ENCODE measurements around the gene BIRC5. TPM values are rescaled to one million over a fixed set of nuclear protein-coding genes. Genes with fewer than 3 reads are reported as not detected.

Gene BIRC5
- total RNA-seq, 1 experiment from 2014 or later: 140 TPM

DNA sequence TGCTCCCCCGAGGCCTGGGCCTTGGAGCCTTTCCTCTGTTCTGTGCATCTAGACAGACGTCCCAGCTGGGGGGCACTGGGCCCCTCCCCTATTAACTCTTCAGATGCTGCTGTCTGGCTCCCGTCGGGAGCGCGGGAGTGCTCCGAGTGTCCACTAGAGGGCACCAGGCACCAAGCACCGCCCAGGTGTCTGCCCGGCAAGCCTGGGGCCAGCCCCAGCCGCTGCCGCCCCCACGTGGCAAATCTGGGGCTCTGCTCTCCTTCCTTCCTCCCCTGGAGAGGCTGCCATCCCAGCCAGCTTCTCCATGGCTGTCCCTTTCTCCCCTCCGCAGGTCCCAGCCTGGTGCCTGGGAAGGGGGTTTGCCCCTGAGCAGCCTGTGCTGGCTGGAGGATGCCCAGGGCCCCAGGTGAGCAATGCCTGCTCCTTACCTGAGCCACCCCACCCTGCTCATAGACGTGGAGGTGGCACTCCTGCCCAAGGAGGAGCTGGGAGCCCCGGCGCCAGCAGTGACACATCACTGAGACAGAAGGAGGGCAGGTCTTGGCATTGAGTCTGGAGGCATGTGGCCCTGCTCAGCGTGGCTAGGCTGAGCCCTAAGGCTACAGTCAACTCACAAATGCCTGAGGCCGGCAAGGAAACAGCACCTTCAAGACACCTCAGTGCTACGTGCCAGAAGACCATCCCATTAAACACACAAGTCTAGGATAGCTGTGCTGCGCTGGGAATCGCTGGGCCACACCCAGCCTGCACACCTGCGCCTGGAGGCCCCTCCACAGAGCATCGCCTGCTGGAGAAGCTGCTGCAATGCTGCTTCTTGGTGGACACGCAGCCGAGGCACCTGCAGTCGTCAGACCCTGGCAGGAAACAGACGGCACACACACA lies 37.1 kb downstream of the BIRC5 start (continued):
- TF ChIP-seq, protein P1, sequence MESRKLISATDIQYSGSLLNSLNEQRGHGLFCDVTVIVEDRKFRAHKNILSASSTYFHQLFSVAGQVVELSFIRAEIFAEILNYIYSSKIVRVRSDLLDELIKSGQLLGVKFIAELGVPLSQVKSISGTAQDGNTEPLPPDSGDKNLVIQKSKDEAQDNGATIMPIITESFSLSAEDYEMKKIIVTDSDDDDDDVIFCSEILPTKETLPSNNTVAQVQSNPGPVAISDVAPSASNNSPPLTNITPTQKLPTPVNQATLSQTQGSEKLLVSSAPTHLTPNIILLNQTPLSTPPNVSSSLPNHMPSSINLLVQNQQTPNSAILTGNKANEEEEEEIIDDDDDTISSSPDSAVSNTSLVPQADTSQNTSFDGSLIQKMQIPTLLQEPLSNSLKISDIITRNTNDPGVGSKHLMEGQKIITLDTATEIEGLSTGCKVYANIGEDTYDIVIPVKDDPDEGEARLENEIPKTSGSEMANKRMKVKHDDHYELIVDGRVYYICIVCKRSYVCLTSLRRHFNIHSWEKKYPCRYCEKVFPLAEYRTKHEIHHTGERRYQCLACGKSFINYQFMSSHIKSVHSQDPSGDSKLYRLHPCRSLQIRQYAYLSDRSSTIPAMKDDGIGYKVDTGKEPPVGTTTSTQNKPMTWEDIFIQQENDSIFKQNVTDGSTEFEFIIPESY (IDR thresholded peaks at IDR 0.05; ENCODE audit: extremely low read depth, insufficient replicate concordance, low read length): no peak

DNA sequence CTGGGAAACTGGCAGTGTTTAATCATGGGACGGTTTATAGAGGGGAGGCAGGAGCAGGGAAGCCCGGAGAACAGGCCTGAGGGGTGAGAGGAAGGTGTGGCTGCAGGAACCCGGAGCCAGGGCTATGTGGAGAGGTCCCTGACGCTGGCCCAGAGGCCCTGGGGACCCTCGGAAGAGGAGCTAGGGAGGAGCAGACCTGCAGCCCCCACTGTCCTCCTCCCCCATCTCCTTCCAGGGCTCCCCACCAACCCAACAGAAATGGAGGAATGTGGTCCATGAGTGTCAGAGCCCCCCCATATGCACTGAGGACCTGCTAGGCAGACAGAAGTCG lies 37.7 kb downstream of the BIRC5 start:
- H3K9ac ChIP-seq (ENCODE audit: low read length): no peak overlapping the region
- ChIA-PET RAD21 (ENCODE audit: low non-redundant PET in 1 of 2, low total read pairs in 2 of 2, uncharacterized antibody in 2 of 2, unreplicated experiment in 2 of 2) (interaction anchor here (0.6 to 2.3 kb wide), 11 partner anchors 63 to 232 kb away, joined by 3 to 12 read pairs (median 5); partner anchors contain the start of gene TMC8 (in 1 of the 2)), CTCF (interaction anchor here (0.6 to 3.0 kb wide), 38 partner anchors 7 to 709 kb away, joined by 3 to 61 read pairs (median 6); partner anchors contain the start of gene TMC8), POLR2A (interaction anchor here (0.6 to 1.3 kb wide), 5 partner anchors 25 to 167 kb away, joined by 3 to 6 read pairs (median 3); partner anchors contain the start of genes AFMID and TK1)
- TF ChIP-seq ZFX (IDR thresholded peaks at IDR 0.05) (no peak), SRF (IDR thresholded peaks at IDR 0.05; ENCODE audit: low read depth) (no peak), SP1 (IDR thresholded peaks at IDR 0.05; ENCODE audit: low read depth) (no peak)
- no peaks in the 10 kb centered on the region for H3K9me3 ChIP-seq (ENCODE audit: control insufficient read depth in 1 of 2, insufficient read depth in 1 of 2, low read depth in 1 of 2, low read length in 2 of 2)
- peak overlapping the region; percentile 79 for H3K4me2 ChIP-seq (ENCODE audit: low read length)
- H3K36me3 ChIP-seq (ENCODE audit: control insufficient read depth in 1 of 2, insufficient read depth in 2 of 2, low read length in 2 of 2): no peaks in the 10 kb centered on the region
- no TSS peak for BruUV-seq (replicated peaks)
- peaks cover 5 to 14% of the 10 kb centered on the region in 2 experiments for H3K4me1 ChIP-seq (ENCODE audit: control insufficient read depth in 1 of 2, insufficient read depth in 2 of 2, low read length in 2 of 2)
- no peaks in the 10 kb centered on the region for H3K27me3 ChIP-seq (ENCODE audit: insufficient read depth, low read length)
- intact Hi-C loops (cut with micrococcal nuclease): loop anchor here (1.0 to 5.0 kb wide), 5 partner anchors 109 to 171 kb away; partner anchors contain the start of genes SOCS3 and TMC6
- no peak overlapping the region for H2AFZ ChIP-seq (ENCODE audit: low read depth, low read length, poor library complexity, severe bottlenecking)
- peak overlapping the region; percentile 24; the same call in 1 of the 2 replicates for H3K27ac ChIP-seq (ENCODE audit: low read depth, low read length)
- no peak overlapping the region for H3K4me3 ChIP-seq (replicated peaks in 1 of 2; ENCODE audit: low read depth in 1 of 2, low read length in 2 of 2)
- no peak for ATAC-seq
- H4K20me1 ChIP-seq (ENCODE audit: insufficient read depth): no peaks in the 10 kb centered on the region
- no peaks in the 10 kb centered on the region for H3K79me2 ChIP-seq (ENCODE audit: insufficient read depth, low read length)
- H3K9me2 ChIP-seq (ENCODE audit: insufficient read depth): no peaks in the 10 kb centered on the region
- no peak for DNase-seq (ENCODE audit: low read depth, low spot score)

Data from HCT116 (cell line).